Neuronal stem cell (in vitro differentiated cells): ENCODE results near the gene SMIM35.
A peak's percentile ranks its signal among the peaks of the same experiment; 100 is the strongest.

Experiments used
- DNase-seq: peaks from one replicate; pipeline ENCODE4 v3.0.0-alpha.2; 2013; ENCODE audit warnings: low spot score
- H2AFZ ChIP-seq: one replicate; pipeline ENCODE4 v1.6.1; 2013; ENCODE audit warnings: mild to moderate bottlenecking, low read length, inconsistent platforms
- H2AK5ac ChIP-seq: 2 replicates; pipeline ENCODE4 v1.6.1; 2013; ENCODE audit warnings: low read depth, mild to moderate bottlenecking, inconsistent platforms, low read length, moderate library complexity, mixed read lengths
- H2BK120ac ChIP-seq: 2 replicates; pipeline ENCODE4 v1.6.1; 2013; ENCODE audit warnings: low read depth, mild to moderate bottlenecking, inconsistent platforms, low read length, moderate library complexity, mixed read lengths
- H2BK12ac ChIP-seq: one replicate; pipeline ENCODE4 v1.6.1; 2013; ENCODE audit warnings: low read length, inconsistent platforms
- H2BK15ac ChIP-seq: 2 replicates; pipeline ENCODE4 v1.6.1; 2013; ENCODE audit warnings: mild to moderate bottlenecking, low read length, inconsistent platforms, mixed read lengths
- H2BK5ac ChIP-seq: one replicate; pipeline ENCODE4 v1.6.1; 2013; ENCODE audit warnings: inconsistent platforms, mild to moderate bottlenecking, low read length, moderate library complexity
- H3K14ac ChIP-seq: one replicate; pipeline ENCODE4 v1.6.1; 2013; ENCODE audit warnings: low read length, inconsistent platforms
- H3K18ac ChIP-seq: 2 replicates; pipeline ENCODE4 v1.6.1; 2013; ENCODE audit warnings: low read length, inconsistent platforms
- H3K23ac ChIP-seq: 2 replicates; pipeline ENCODE4 v1.6.1; 2013; ENCODE audit warnings: low read depth, mild to moderate bottlenecking, mixed read lengths, low read length, inconsistent platforms; ENCODE audit not compliant: poor library complexity
- H3K27ac ChIP-seq: replicated peaks from 3 replicates; pipeline ENCODE4 v1.5.1; 2013; ENCODE audit warnings: low read length, inconsistent platforms
- H3K27me3 ChIP-seq, 3 experiments: 2 replicates each; pipeline ENCODE4 v1.6.1; 2013; ENCODE audit warnings: low read length in 3 of 3, mild to moderate bottlenecking in 2 of 3, inconsistent platforms in 1 of 3, low read depth in 1 of 3, mixed read lengths in 1 of 3, moderate library complexity in 1 of 3; ENCODE audit not compliant: control insufficient read depth in 3 of 3, insufficient read depth in 3 of 3
- H3K36me3 ChIP-seq, 2 donors: replicated peaks in 1 of 2; 2 replicates each; pipeline ENCODE4 v1.6.1; 2013; ENCODE audit warnings: low read length in 2 of 2; ENCODE audit not compliant: control insufficient read depth in 2 of 2, insufficient read depth in 2 of 2
- H3K4ac ChIP-seq: 2 replicates; pipeline ENCODE4 v1.6.1; 2013; ENCODE audit warnings: inconsistent platforms, mild to moderate bottlenecking, low read length, moderate library complexity
- H3K4me1 ChIP-seq, 2 donors: 1 replicate in 1 of 2; 2 replicates in 1 of 2; pipeline ENCODE4 v1.6.1; 2013; ENCODE audit warnings: low read length in 2 of 2, low read depth in 1 of 2; ENCODE audit not compliant: control insufficient read depth in 2 of 2, insufficient read depth in 1 of 2
- H3K4me2 ChIP-seq: one replicate; pipeline ENCODE4 v1.6.1; 2013; ENCODE audit warnings: mild to moderate bottlenecking, low read length, inconsistent platforms; ENCODE audit not compliant: insufficient read depth, poor library complexity, severe bottlenecking
- H3K4me3 ChIP-seq, 2 donors: 2 replicates each; pipeline ENCODE4 v1.5.1; 2013; ENCODE audit warnings: low read length in 2 of 2, mild to moderate bottlenecking in 2 of 2, inconsistent platforms in 1 of 2, moderate library complexity in 1 of 2
- H3K79me1 ChIP-seq: one replicate; pipeline ENCODE4 v1.6.1; 2013; ENCODE audit warnings: low read depth, mild to moderate bottlenecking, inconsistent platforms, low read length, moderate library complexity
- H3K9ac ChIP-seq: one replicate; pipeline ENCODE4 v1.6.1; 2013; ENCODE audit warnings: mild to moderate bottlenecking, low read depth, low read length, inconsistent platforms; ENCODE audit not compliant: poor library complexity
- H3K9me3 ChIP-seq, 2 donors: replicated peaks in 1 of 2; 2 replicates each; pipeline versions ENCODE3 to v1.6.1; 2013; ENCODE audit warnings: low read length in 2 of 2, mild to moderate bottlenecking in 2 of 2, inconsistent platforms in 1 of 2, low read depth in 1 of 2, mixed read lengths in 1 of 2, moderate library complexity in 1 of 2; ENCODE audit not compliant: control insufficient read depth in 2 of 2, insufficient read depth in 1 of 2
- H4K8ac ChIP-seq: one replicate; pipeline ENCODE4 v1.6.1; 2013; ENCODE audit warnings: low read depth, mild to moderate bottlenecking, inconsistent platforms, low read length, moderate library complexity
- H4K91ac ChIP-seq: one replicate; pipeline ENCODE4 v1.6.1; 2013; ENCODE audit warnings: low read length, low read depth, mild to moderate bottlenecking, inconsistent platforms; ENCODE audit not compliant: poor library complexity
- WGBS, 2 donors: extraction: QIAGEN DNeasy Blood & Tissue Kit; methylation state at CpG; one replicate each; pipeline ENCODE4 v1.1.7; 2013; ENCODE audit warnings: missing lambda C conversion rate in 2 of 2, mixed read lengths in 1 of 2; ENCODE audit not compliant: insufficient read length in 2 of 2, insufficient replicate concordance in 1 of 2; ENCODE audit errors: extremely low coverage in 2 of 2; 5-methylcytosine and 5-hydroxymethylcytosine counted together

The SMIM35 gene

GRCh38 chr11:118111744-118112035 lies 24.9 kb upstream of the SMIM35 start:
- H3K4me3 ChIP-seq = no peak overlapping the region
- peak overlapping the region; percentile 22 for H2AK5ac ChIP-seq
- H3K27me3 ChIP-seq = peaks cover 0 to 20% (median 0%) of the 10 kb centered on the region in 3 experiments
- H2BK12ac ChIP-seq = no peak overlapping the region
- no CpG with 5 or more reads among the region's 6 CpGs for WGBS, 2 donors
- H3K27ac ChIP-seq = no peak overlapping the region
- no peak overlapping the region for H3K18ac ChIP-seq
- peak overlapping the region; percentile 24 for H3K9ac ChIP-seq
- no peaks in the 10 kb centered on the region for H3K9me3 ChIP-seq
- no peak overlapping the region for H3K14ac ChIP-seq
- H3K23ac ChIP-seq = no peak overlapping the region
- no peak overlapping the region for H2BK5ac ChIP-seq
- no peak overlapping the region for H4K8ac ChIP-seq
- H3K4me1 ChIP-seq = peaks cover 0 to 2% of the 10 kb centered on the region in 2 donors
- H2BK120ac ChIP-seq = no peak overlapping the region
- H3K4ac ChIP-seq = peak overlapping the region; percentile 24
- DNase-seq = no peak
- H3K36me3 ChIP-seq = no peaks in the 10 kb centered on the region
- no peak overlapping the region for H2AFZ ChIP-seq
- H2BK15ac ChIP-seq = peak overlapping the region; percentile 28
- no peak overlapping the region for H4K91ac ChIP-seq
- no peaks in the 10 kb centered on the region for H3K79me1 ChIP-seq
- no peak overlapping the region for H3K4me2 ChIP-seq

GRCh38 chr11:118111019-118111743 lies 24.4 kb upstream of the SMIM35 start:
- Histone ChIP-seq H3K18ac (no peak overlapping the region), H3K23ac (no peak overlapping the region), H3K4me2 (no peak overlapping the region), H3K14ac (no peak overlapping the region), H3K9ac (no peak overlapping the region), H3K79me1 (no peaks in the 10 kb centered on the region), H2AK5ac (peak overlapping the region; percentile 22), H2AFZ (no peak overlapping the region), H3K36me3 (no peaks in the 10 kb centered on the region), H2BK5ac (no peak overlapping the region), H2BK120ac (no peak overlapping the region), H4K91ac (no peak overlapping the region), H3K27ac (no peak overlapping the region), H3K9me3 (no peaks in the 10 kb centered on the region), H3K4ac (peak overlapping the region; percentile 24), H3K4me1 (peaks cover 0 to 2% of the 10 kb centered on the region in 2 donors), H3K27me3 (peaks cover 0 to 20% (median 0%) of the 10 kb centered on the region in 3 experiments), H2BK15ac (peak overlapping the region; percentile 28), H4K8ac (no peak overlapping the region), H2BK12ac (no peak overlapping the region), H3K4me3 (no peak overlapping the region)
- no CpG with 5 or more reads among the region's 8 CpGs for WGBS, 2 donors
- DNase-seq = no peak

GRCh38 chr11:118109231-118109630 lies 22.5 kb upstream of the SMIM35 start:
- Histone ChIP-seq H3K9ac (no peak overlapping the region), H3K79me1 (no peaks in the 10 kb centered on the region), H3K4me3 (no peak overlapping the region), H2AK5ac (no peak overlapping the region), H3K27ac (no peak overlapping the region), H2BK5ac (no peak overlapping the region), H3K4me2 (no peak overlapping the region), H3K27me3 (peaks cover 0 to 24% (median 0%) of the 10 kb centered on the region in 3 experiments), H2BK15ac (no peak overlapping the region), H3K9me3 (no peaks in the 10 kb centered on the region), H4K91ac (no peak overlapping the region), H4K8ac (no peak overlapping the region), H2BK120ac (no peak overlapping the region), H3K18ac (no peak overlapping the region), H3K14ac (no peak overlapping the region), H2BK12ac (no peak overlapping the region), H2AFZ (no peak overlapping the region), H3K23ac (no peak overlapping the region), H3K4me1 (peaks cover 0 to 2% of the 10 kb centered on the region in 2 donors), H3K4ac (no peak overlapping the region), H3K36me3 (no peaks in the 10 kb centered on the region)
- no peak for DNase-seq
- no CpG with 5 or more reads among the region's 2 CpGs for WGBS, 2 donors

DNA sequence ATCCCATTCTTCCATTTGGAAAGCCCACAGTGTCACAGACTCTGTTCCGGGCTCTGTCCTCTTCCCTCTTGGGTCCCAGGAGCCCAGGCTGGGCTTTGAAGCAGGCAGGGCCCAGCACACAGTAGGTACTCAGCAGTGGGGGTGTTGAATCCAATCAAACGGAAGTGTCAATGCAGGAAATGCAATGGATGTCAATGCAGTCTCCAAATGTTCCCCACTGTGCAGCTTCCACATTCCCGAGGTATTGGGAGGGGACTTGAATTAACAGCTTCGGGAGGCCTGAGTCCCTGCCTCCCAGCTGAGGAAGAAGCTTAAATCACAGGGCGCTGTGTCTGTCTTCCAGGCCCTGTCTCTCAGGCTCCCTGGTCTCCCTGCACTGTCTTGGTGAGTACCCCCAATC lies 21.8 kb upstream of the SMIM35 start:
- no peak for DNase-seq

More for the DNA sequence above, 21.8 kb upstream of the SMIM35 start:
- Histone ChIP-seq H2BK120ac (no peak overlapping the region), H2BK12ac (no peak overlapping the region), H3K27ac (no peak overlapping the region), H3K4ac (no peak overlapping the region), H3K79me1 (no peaks in the 10 kb centered on the region), H3K23ac (no peak overlapping the region), H3K18ac (no peak overlapping the region), H2BK5ac (no peak overlapping the region), H3K14ac (no peak overlapping the region), H3K27me3 (peaks cover 0 to 24% (median 0%) of the 10 kb centered on the region in 3 experiments), H3K9ac (no peak overlapping the region), H3K36me3 (no peaks in the 10 kb centered on the region), H3K4me3 (no peak overlapping the region), H3K4me1 (peaks cover 0 to 2% of the 10 kb centered on the region in 2 donors), H4K8ac (no peak overlapping the region), H2AK5ac (no peak overlapping the region), H3K4me2 (no peak overlapping the region), H2AFZ (no peak overlapping the region), H3K9me3 (no peaks in the 10 kb centered on the region), H4K91ac (no peak overlapping the region), H2BK15ac (no peak overlapping the region)
- WGBS, 2 donors = no CpG with 5 or more reads among the region's 5 CpGs
